Cardiac muscle cell (in vitro differentiated cells and primary cell): ENCODE measurements around the gene HS6ST3. TPM values are rescaled to one million over a fixed set of nuclear protein-coding genes. Genes with fewer than 3 reads are reported as not detected.

Experiments used
- DNase-seq, 2 donors: peaks; one replicate each; pipeline versions ENCODE4 v3.0.0 to v3.0.0-alpha.2; 2010 to 2017; ENCODE audit warnings: low read depth in 1 of 2, low spot score in 1 of 2
- H3K27ac ChIP-seq: fragments of 200-600 bp; sonication (generic); 2 replicates; pipeline ENCODE4 v1.5.1; 2016
- H3K27me3 ChIP-seq: fragments of 200-600 bp; sonication (generic); 2 replicates; pipeline ENCODE4 v1.6.0; 2016; ENCODE audit warnings: control low read depth
- H3K36me3 ChIP-seq: fragments of 200-600 bp; sonication (generic); 2 replicates; pipeline ENCODE4 v1.5.1; 2016; ENCODE audit warnings: control low read depth
- H3K4me1 ChIP-seq: fragments of 200-600 bp; sonication (generic); 2 replicates; pipeline ENCODE4 v1.8.1; 2017; ENCODE audit warnings: low read depth, mild to moderate bottlenecking, mixed run types
- H3K4me3 ChIP-seq: fragments of 200-600 bp; sonication (generic); 2 replicates; pipeline ENCODE4 v1.5.1; 2016; ENCODE audit warnings: mild to moderate bottlenecking
- H3K9me3 ChIP-seq: fragments of 200-600 bp; sonication (generic); 2 replicates; pipeline ENCODE4 v1.5.1; 2017; ENCODE audit warnings: low read depth, mild to moderate bottlenecking, control low read depth
- polyA plus RNA-seq: library from polyadenylated mRNA; unstranded; fragments of >200 nt; fragmentation: Nextera tagmentation; extraction: Ambion mirVana; gene quantifications from 2 replicates; pipeline ENCODE4 v1.2.1, GENCODE V29; 2016
- total RNA-seq: library from RNA; depleted of rRNA; stranded (reverse); fragments of >200 nt; gene quantifications from 2 replicates; pipeline ENCODE4 v1.2.3, GENCODE V29; 2016
- TF ChIP-seq, protein P1 (sequence below): IDR thresholded peaks from 2 replicates; pipeline ENCODE4 v1.5.1; 2012; ENCODE audit warnings: low read depth, mild to moderate bottlenecking, low read length

The HS6ST3 gene
- total and polyA plus RNA-seq, 2 experiments from 2014 or later, result 0.38 to 0.39 TPM

- no peak overlapping the region for H3K4me3 ChIP-seq
- no peak overlapping the region for H3K27ac ChIP-seq
- H3K36me3 ChIP-seq, result no peaks in the 10 kb centered on the region
- no peaks in the 10 kb centered on the region for H3K4me1 ChIP-seq
- H3K9me3 ChIP-seq, result no peaks in the 10 kb centered on the region
- TF ChIP-seq, protein P1, sequence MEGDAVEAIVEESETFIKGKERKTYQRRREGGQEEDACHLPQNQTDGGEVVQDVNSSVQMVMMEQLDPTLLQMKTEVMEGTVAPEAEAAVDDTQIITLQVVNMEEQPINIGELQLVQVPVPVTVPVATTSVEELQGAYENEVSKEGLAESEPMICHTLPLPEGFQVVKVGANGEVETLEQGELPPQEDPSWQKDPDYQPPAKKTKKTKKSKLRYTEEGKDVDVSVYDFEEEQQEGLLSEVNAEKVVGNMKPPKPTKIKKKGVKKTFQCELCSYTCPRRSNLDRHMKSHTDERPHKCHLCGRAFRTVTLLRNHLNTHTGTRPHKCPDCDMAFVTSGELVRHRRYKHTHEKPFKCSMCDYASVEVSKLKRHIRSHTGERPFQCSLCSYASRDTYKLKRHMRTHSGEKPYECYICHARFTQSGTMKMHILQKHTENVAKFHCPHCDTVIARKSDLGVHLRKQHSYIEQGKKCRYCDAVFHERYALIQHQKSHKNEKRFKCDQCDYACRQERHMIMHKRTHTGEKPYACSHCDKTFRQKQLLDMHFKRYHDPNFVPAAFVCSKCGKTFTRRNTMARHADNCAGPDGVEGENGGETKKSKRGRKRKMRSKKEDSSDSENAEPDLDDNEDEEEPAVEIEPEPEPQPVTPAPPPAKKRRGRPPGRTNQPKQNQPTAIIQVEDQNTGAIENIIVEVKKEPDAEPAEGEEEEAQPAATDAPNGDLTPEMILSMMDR, result no peak
- DNase-seq, result peak in 1 of 2 donors; percentile 43
- no peaks in the 10 kb centered on the region for H3K27me3 ChIP-seq
Observed at GRCh38 chr13:96650301-96650886, 560.5 kb downstream of the HS6ST3 start.

DNA sequence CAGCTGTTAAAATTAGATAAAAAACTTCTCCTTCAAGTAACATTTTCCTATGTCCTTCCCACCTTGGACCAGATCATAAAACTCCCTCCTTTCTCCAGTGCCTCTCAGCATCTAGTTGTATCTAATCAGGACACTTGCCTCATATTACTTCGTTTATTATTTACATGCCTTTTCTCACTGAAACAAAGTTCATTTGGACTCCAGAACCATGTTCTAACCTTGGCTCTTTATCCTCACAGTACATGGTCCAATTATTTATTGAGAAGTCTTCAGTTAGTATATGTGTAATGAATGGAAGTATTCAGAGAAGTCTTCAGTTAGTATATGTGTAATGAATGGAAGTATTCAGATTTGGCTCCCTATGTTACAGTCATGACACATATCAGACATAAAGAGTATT, 561.7 kb downstream of the HS6ST3 start:
- no peaks in the 10 kb centered on the region for H3K4me1 ChIP-seq
- H3K9me3 ChIP-seq, result no peaks in the 10 kb centered on the region
- TF ChIP-seq, protein P1, result no peak
- H3K4me3 ChIP-seq, result no peak overlapping the region
- DNase-seq, result no peak
- H3K36me3 ChIP-seq, result no peaks in the 10 kb centered on the region
- no peaks in the 10 kb centered on the region for H3K27me3 ChIP-seq
- H3K27ac ChIP-seq, result no peak overlapping the region

GRCh38 chr13:96652506-96652905, 562.6 kb downstream of the HS6ST3 start:
- TF ChIP-seq, protein P1, result no peak
- no peaks in the 10 kb centered on the region for H3K9me3 ChIP-seq
- H3K4me1 ChIP-seq, result no peaks in the 10 kb centered on the region
- H3K36me3 ChIP-seq, result no peaks in the 10 kb centered on the region
- H3K27ac ChIP-seq, result no peak overlapping the region
- H3K4me3 ChIP-seq, result no peak overlapping the region
- H3K27me3 ChIP-seq, result no peaks in the 10 kb centered on the region
- DNase-seq, result no peak

DNA sequence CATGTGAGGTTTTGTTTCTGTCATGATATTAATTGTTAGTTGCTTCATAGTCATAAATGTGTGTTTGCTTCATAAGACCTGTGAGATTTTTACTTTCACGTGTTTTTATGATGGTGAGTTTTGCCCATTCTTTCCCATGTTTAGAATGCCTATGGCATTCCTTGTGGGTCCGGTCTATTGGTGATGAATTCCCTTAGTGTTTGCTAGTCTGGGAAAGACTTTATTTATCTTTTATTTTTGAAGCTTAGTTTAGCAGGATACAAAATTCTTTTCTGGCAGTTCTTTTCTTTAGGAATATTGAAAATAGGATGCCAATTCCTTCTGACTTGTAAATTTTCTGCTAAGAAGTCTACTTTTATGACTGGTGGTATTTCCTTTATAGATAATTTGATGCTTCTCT, 571.7 kb downstream of the HS6ST3 start:
- H3K27me3 ChIP-seq, result no peaks in the 10 kb centered on the region
- no peak for DNase-seq
- H3K4me1 ChIP-seq, result no peaks in the 10 kb centered on the region
- TF ChIP-seq, protein P1, result no peak
- H3K4me3 ChIP-seq, result no peak overlapping the region
- H3K36me3 ChIP-seq, result no peaks in the 10 kb centered on the region
- H3K27ac ChIP-seq, result no peak overlapping the region
- no peaks in the 10 kb centered on the region for H3K9me3 ChIP-seq

DNA sequence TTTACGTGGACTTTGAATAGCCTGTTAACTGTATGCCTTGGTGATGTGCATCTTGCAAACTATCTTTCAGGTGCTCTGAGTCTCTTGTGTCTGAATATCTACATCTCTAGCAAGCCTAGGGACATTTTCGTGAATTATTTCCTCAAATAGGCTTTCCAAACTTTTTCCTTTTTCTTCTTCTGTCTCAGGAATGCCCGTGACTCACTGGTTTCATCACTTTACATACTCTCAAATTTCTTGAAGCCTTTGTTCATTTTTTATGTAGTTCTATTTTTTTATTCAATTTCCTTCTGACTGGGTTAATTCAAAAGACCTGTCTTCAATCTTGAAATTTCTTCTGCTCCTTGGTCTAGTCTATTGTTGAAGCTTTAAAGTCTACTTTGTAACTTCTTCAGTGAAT, 572.1 kb downstream of the HS6ST3 start:
- H3K4me1 ChIP-seq, result no peaks in the 10 kb centered on the region
- no peaks in the 10 kb centered on the region for H3K9me3 ChIP-seq
- DNase-seq, result no peak
- TF ChIP-seq, protein P1, result no peak
- no peaks in the 10 kb centered on the region for H3K36me3 ChIP-seq
- H3K27ac ChIP-seq, result no peak overlapping the region
- H3K4me3 ChIP-seq, result no peak overlapping the region
- H3K27me3 ChIP-seq, result no peaks in the 10 kb centered on the region
